ENCODE measurements around the gene LRP1.

LRP1 gene

GRCh38 chr12:57105011-57105753, 23.1 kb upstream of the LRP1 start:
- TF ChIP-seq CTCF (IDR thresholded peaks at IDR 0.05) = no peak

GRCh38 chr12:57106021-57106708, 22.1 kb upstream of the LRP1 start:
- TF ChIP-seq CTCF (IDR thresholded peaks at IDR 0.05) = no peak

GRCh38 chr12:57107456-57108155, 20.7 kb upstream of the LRP1 start:
- no peak for TF ChIP-seq CTCF (IDR thresholded peaks at IDR 0.05)

GRCh38 chr12:57109207-57110103, 18.8 kb upstream of the LRP1 start:
- no peak for TF ChIP-seq CTCF (IDR thresholded peaks at IDR 0.05)

GRCh38 chr12:57110104-57111030, 17.9 kb upstream of the LRP1 start:
- no peak for TF ChIP-seq CTCF (IDR thresholded peaks at IDR 0.05)

- TF ChIP-seq CTCF (IDR thresholded peaks at IDR 0.05) = no peak
These were observed 17.1 kb upstream of the LRP1 start, which contains the start of gene STAT6 for GRCh38 chr12:57111031-57111734. STAT6 (minus strand) TSS chr12:57111362; CDS start chr12:57108278, 3,084 bp downstream.

Data from LNCAP (cell line).